Aorta (tissue), 5 donors: ENCODE results near the gene NQO2. TPM values are rescaled to one million over a fixed set of nuclear protein-coding genes. Genes with fewer than 3 reads are reported as not detected.

Source experiments
- ATAC-seq: fragments of 200-7000 bp; cut with Tn5 transposase; one replicate; pipeline ENCODE4 v1.9.1; 2022; ENCODE audit warnings: moderate library complexity; ENCODE audit not compliant: low FRiP score
- DNase-seq, 2 donors: peaks; one replicate each; pipeline ENCODE4 v3.0.0-alpha.2; 2020
- H3K27ac ChIP-seq, 2 donors: one replicate each; pipeline ENCODE4 v1.5.1; 2013; ENCODE audit warnings: low read length in 2 of 2, mild to moderate bottlenecking in 2 of 2, moderate library complexity in 2 of 2, control low read depth in 1 of 2, inconsistent platforms in 1 of 2, low read depth in 1 of 2
- H3K27me3 ChIP-seq, 2 donors: one replicate each; pipeline ENCODE4 v1.6.1; 2013; ENCODE audit warnings: control low read depth in 1 of 2, low read length in 1 of 2, mild to moderate bottlenecking in 1 of 2, moderate library complexity in 1 of 2; ENCODE audit not compliant: insufficient read depth in 2 of 2, control insufficient read depth in 1 of 2
- H3K36me3 ChIP-seq, 2 donors: one replicate each; pipeline ENCODE4 v1.6.1; 2013; ENCODE audit warnings: control low read depth in 1 of 2, low read length in 1 of 2, mild to moderate bottlenecking in 1 of 2; ENCODE audit not compliant: insufficient read depth in 2 of 2, control insufficient read depth in 1 of 2
- H3K4me1 ChIP-seq, 2 donors: one replicate each; pipeline ENCODE4 v1.6.1; 2013; ENCODE audit warnings: low read length in 2 of 2, control low read depth in 1 of 2, mild to moderate bottlenecking in 1 of 2, moderate library complexity in 1 of 2; ENCODE audit not compliant: insufficient read depth in 2 of 2, control insufficient read depth in 1 of 2
- H3K4me3 ChIP-seq, 2 donors: one replicate each; pipeline ENCODE4 v1.5.1; 2013; ENCODE audit warnings: low read length in 2 of 2, control low read depth in 1 of 2, mild to moderate bottlenecking in 1 of 2
- H3K9me3 ChIP-seq: one replicate; pipeline ENCODE4 v1.6.1; 2013; ENCODE audit warnings: mild to moderate bottlenecking, low read length; ENCODE audit not compliant: control insufficient read depth
- WGBS, 2 donors: extraction: QIAGEN DNeasy Blood & Tissue Kit; methylation state at CpG; one replicate each; pipeline ENCODE4 v1.1.7; 2013; 5-methylcytosine and 5-hydroxymethylcytosine counted together
- intact Hi-C, 2 donors: fragments of 100-400 bp; cut with DNase I; formaldehyde crosslinking; loops; one replicate each; pipeline versions ENCODE4 v1.14.2 to v1.15.0; 2022
- long read RNA-seq, 2 donors: library from polyadenylated mRNA; unstranded; transcript quantifications; one replicate each; pipeline ENCODE4 v2.0.0, GENCODE V29; 2020 to 2021
- polyA plus RNA-seq, 2 donors: library from polyadenylated mRNA; stranded (reverse); fragments of 200-250 nt; gene quantifications; one replicate each; pipeline ENCODE4 v1.2.3, GENCODE V29; 2013
- total RNA-seq, 2 donors: library from RNA; stranded (reverse); fragmentation: NEBNext Ultra II Directional; extraction: Animal tissue kit (Norgen Biotek cat#: 25700); gene quantifications; one replicate each; pipeline ENCODE4 v1.2.1, GENCODE V29; 2021
- donor health status: healthy with polysubstance abuse.
- donor health status: Bipolar disorder and iron deficiency.
- donor health status: DM: no; HTN: no; CAD: no.
- donor health status: DM: no; HTN: no; CAD: no.
- donor health status: DM: yes; HTN: yes; CAD: no.

NQO2 gene, protein sequence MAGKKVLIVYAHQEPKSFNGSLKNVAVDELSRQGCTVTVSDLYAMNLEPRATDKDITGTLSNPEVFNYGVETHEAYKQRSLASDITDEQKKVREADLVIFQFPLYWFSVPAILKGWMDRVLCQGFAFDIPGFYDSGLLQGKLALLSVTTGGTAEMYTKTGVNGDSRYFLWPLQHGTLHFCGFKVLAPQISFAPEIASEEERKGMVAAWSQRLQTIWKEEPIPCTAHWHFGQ
- total RNA-seq (10 to 100 TPM; 23.2 to 40.3 TPM), polyA plus RNA-seq (10 to 100 TPM; 58.6 to 58.9 TPM)
- long read RNA-seq, donor 1, full-length matches to known transcripts: 31 of 58 reads
- long read RNA-seq, donor 1, partial matches to known transcripts: 5 of 58 reads
- long read RNA-seq, donor 1, other reads (novel, unspliced or antisense): 22 of 58 reads
- long read RNA-seq, donor 2, full-length matches to known transcripts: 17 of 35 reads
- long read RNA-seq, donor 2, partial matches to known transcripts: 3 of 35 reads
- long read RNA-seq, donor 2, other reads (novel, unspliced or antisense): 15 of 35 reads

DNA sequence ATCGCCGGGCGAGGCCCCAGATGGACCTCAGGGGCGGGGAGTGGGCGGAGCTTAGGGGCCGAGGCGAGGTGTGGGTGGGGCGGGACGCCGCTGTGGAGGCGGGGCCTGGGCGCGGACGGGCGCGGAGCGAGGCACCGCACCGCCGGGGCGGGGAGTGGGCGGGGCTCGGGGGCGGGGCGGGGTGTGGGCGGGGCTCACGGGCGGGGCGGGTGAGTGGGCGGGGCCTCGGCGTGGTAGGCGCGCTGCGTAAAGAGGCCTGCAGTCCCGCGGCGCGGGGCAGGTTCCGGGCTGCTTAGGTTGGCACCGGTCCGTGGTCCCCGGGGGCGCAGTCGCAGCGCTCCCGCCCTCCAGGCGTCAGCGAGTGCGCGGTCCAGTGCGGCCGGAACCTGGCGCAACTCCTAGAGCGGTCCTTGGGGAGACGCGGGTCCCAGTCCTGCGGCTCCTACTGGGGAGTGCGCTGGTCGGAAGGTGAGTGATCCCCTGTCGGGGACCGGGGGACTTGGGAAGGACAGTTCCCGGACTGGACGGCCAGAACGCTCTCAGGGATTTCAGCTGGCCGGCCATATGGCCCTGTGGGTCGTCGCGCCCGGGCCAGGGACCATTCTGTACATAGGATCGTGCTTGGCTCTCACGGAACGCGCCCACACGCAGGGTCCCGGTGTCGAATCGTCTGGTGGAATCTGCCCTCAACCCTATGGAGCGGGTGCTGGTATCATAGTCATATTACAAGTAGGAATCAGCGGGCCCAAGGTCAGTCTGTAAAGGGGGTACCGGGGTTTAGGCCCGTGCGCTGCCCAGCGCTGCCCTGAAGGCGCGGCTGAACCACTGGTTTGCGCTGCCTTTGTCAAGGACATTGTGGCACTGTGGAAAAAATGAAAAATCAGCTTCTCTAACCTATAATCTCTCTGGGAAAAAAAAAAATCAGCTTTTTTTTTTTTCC is at the start of gene NQO2:
Gene NQO2, plus strand, starts transcription at position 277 of the 940 bp plus-strand sequence. CDS start 6,659 bp downstream, outside the sequence.
- WGBS, 2 donors: 4 to 5% methylated on average over 58 to 87 of the region's 87 CpGs

DNA sequence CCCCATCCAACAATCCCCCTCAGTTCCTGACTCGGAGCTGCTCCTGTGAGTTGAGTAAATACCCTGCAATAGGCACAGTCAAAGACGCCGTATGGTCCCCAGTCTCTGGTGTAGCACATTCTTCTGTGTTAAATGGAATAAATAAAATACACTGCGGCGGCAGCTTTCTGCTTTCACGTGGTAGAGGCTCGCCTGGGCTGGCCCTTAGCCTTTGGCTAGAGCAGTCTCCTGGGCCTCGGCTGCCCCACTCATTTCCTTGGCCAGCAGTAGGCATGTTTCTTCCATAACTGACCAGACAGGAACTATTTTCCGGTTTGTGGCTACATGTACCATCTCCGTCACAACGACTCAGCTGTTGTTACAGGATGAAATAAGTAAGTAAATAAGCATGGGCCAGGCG is 49.0 kb upstream of the NQO2 start:
- Histone ChIP-seq H3K4me1 (no peaks in the 10 kb centered on the region), H3K27me3 (no peaks in the 10 kb centered on the region), H3K4me3 (no peak overlapping the region), H3K36me3 (peaks cover 0 to 9% of the 10 kb centered on the region in 2 donors), H3K9me3 (no peaks in the 10 kb centered on the region), H3K27ac (no peak overlapping the region)
- DNase-seq (no peak), ATAC-seq (no peak)
- WGBS, 2 donors: 83 to 84% methylated on average over 12 of the region's 12 CpGs
- intact Hi-C loops: no loop called here

More for the DNA sequence above, at the start of gene NQO2:
- Histone ChIP-seq H3K4me3 (peak within 1 kb of the TSS; percentile 11 to 36), H3K9me3 (no peaks in the 10 kb centered on the region), H3K36me3 (peaks cover 0 to 2% of the 10 kb centered on the region in 2 donors), H3K27ac (peak within 1 kb of the TSS in 1 of 2 donors; percentile 60), H3K4me1 (peaks cover 0 to 3% of the 10 kb centered on the region in 2 donors), H3K27me3 (no peaks in the 10 kb centered on the region)
- intact Hi-C loops: loop anchor here (1.0 kb wide), 1 partner anchor 55 kb away; no protein-coding TSS in a partner anchor
- ATAC-seq (peak; percentile 96), DNase-seq (peak; percentile 95 to 98)

DNA sequence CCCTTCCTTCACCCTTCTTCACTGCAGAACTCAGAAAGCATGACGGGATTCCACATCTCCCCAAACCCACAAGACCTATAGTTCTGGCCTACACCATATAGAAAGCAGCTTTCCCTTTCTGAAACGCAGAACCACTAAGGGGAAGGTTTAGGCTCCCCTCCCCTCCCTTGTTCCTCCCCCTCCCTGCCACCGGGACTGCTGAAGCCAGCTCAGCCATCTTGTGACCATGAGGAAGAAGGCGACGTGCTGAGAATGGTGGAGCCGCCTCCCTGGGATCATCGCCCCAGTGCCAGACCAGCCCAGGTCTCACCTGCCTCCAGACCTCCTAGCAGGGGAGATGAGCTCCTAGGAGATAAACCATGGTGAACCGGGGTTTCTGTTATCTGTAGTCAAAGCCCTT is 48.0 kb upstream of the NQO2 start:
- H3K36me3 ChIP-seq: peaks cover 0 to 9% of the 10 kb centered on the region in 2 donors
- intact Hi-C loops: loop anchor here (2.0 kb wide), 1 partner anchor 37 kb away; no protein-coding TSS in a partner anchor
- ATAC-seq (no peak), DNase-seq (peak in 1 of 2 donors; percentile 85)
- H3K4me3 ChIP-seq: no peak overlapping the region
- no peaks in the 10 kb centered on the region for H3K27me3 ChIP-seq
- 88 to 91% methylated on average over 8 of the region's 8 CpGs for WGBS, 2 donors
- H3K27ac ChIP-seq: no peak overlapping the region
- no peaks in the 10 kb centered on the region for H3K4me1 ChIP-seq
- H3K9me3 ChIP-seq: no peaks in the 10 kb centered on the region

DNA sequence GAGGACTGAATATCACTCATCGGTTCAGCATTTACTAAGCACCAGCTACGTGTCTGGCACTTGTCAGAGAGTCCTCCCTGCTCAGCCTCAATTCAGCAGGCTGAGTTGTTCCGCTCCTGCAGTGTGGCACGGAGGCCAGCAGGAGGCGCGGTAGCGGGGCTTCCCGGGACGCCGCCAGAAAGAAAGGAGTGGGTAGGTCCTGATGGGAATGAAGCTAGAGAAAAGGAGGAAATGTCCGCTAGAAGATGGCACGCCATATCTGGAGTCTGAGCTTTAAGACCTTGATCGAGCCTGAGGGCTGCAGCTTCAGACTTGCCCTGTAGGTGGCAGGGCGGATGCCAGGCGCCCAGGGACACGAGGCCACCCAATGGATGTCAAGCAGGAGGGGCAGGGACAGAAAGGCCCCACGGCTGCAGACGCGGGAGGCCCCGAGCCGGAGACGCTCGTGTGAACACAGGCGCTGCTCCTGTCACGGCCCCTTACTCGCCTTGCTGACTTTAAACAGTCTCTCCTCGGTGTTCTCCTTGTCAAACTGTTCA is 47.1 kb upstream of the NQO2 start:
- 7% methylated on average over 27 of the region's 27 CpGs for WGBS, 2 donors
- no peaks in the 10 kb centered on the region for H3K27me3 ChIP-seq
- peak; percentile 89 for ATAC-seq
- H3K9me3 ChIP-seq: no peaks in the 10 kb centered on the region
- H3K36me3 ChIP-seq: peaks cover 0 to 6% of the 10 kb centered on the region in 2 donors
- H3K27ac ChIP-seq: peak overlapping the region in 1 of 2 donors; percentile 9
- no peaks in the 10 kb centered on the region for H3K4me1 ChIP-seq
- DNase-seq: peak; percentile 80 to 93
- H3K4me3 ChIP-seq: no peak overlapping the region
- intact Hi-C loops: loop anchor here (2.0 kb wide), 1 partner anchor 36 kb away; no protein-coding TSS in a partner anchor

DNA sequence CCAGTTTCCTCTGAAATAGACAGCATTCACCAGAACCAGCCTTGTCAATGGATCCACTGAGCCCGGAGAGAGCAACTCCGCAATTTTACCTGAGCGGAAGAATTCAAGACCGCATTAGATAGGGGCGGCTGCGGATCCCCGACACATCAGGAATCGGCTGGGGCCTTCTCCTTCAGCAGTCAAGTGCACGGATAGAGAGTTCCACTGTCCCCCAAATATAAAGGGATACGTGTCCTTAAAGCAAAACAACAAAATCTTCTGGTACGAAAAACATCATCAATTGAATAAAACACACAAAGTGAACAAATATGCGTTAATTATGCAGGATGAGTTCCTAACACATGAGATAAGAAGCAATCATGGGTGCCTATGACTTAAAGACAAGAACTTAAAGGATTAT is 46.6 kb upstream of the NQO2 start:
- H3K9me3 ChIP-seq: no peaks in the 10 kb centered on the region
- no peaks in the 10 kb centered on the region for H3K27me3 ChIP-seq
- peaks cover 0 to 2% of the 10 kb centered on the region in 2 donors for H3K36me3 ChIP-seq
- no peaks in the 10 kb centered on the region for H3K4me1 ChIP-seq
- no peak overlapping the region for H3K4me3 ChIP-seq
- WGBS, 2 donors: 83 to 88% methylated on average over 12 of the region's 12 CpGs
- no peak for DNase-seq
- ATAC-seq: no peak
- H3K27ac ChIP-seq: peak overlapping the region in 1 of 2 donors; percentile 9
- intact Hi-C loops: loop anchor here (2.0 kb wide), 1 partner anchor 36 kb away; no protein-coding TSS in a partner anchor

DNA sequence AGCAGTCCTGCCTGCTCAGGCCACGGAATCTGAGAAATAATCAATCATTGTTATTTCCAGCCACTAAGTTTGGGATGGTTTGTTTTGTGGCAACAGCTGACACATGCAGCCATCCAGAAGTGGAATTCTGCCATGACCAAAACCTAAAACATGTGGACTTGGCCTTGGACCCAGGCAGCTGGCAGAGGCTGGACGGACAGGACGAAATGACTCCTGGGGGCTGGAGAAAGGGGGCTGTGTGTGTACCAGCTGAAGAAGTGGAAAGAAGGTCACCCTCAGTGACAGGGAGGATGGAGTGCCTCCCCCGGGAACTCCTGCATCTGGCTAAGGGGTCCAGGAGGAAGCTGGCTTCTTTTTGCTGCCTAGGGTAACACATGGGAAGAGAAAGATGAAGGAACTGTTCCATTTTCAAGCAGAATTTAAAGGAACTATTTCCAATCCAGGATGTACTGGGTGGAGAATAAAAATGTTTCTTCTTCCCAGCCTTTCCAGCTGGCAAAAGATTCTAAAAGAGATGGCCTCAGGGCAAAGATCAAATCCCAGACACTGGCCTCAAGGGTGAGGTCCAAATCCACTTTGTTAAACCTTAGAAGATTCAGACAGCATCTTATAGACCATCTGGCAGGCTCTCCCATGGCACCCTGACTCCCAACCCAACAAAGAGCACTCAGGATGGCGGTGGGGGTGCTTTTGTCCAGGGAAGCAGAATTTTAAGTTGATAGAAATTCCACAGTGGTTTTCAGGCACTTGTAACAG is 42.6 kb upstream of the NQO2 start:
- H3K27ac ChIP-seq: no peak overlapping the region
- DNase-seq (no peak), ATAC-seq (no peak)
- no peaks in the 10 kb centered on the region for H3K9me3 ChIP-seq
- WGBS, 2 donors: 40 to 42% methylated on average over 5 of the region's 5 CpGs
- no peak overlapping the region for H3K4me3 ChIP-seq
- H3K36me3 ChIP-seq: peaks cover 0 to 2% of the 10 kb centered on the region in 2 donors
- H3K4me1 ChIP-seq: no peaks in the 10 kb centered on the region
- no peaks in the 10 kb centered on the region for H3K27me3 ChIP-seq
- intact Hi-C loops: no loop called here

DNA sequence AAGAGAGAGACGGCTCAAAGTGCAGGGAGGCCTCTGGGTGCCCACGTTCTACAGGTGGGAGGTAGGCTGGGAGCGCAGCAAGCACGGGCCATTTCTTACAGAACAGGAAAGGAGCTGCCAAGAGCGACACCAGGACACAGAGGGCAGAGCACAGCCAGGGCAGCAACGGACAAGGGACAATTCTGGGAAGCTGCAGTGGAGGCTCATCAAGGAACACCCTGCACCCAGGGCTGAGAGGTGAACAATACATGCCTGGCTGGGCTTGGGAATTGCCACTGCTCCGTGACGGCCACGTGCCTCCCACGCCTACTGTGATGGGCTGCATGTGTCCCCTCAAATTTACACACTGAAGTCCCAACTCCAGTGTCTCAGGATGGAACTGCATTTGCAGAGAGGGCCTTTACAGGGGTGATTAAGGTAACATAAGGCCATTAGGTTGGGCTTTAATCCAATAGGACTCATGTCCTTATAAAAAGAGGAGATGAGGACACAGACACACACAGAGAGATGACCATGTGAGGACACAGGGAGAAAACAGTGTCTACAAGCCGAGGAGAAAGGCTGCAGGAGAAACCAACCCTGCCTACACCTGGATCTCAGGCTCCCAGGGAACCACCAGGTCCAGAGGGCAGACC is 41.9 kb upstream of the NQO2 start:
- intact Hi-C loops: no loop called here
- H3K4me1 ChIP-seq: no peaks in the 10 kb centered on the region

More for the DNA sequence above, 41.9 kb upstream of the NQO2 start:
- 83 to 90% methylated on average over 11 of the region's 11 CpGs for WGBS, 2 donors
- DNase-seq: no peak
- no peaks in the 10 kb centered on the region for H3K9me3 ChIP-seq
- ATAC-seq: peak; percentile 5
- no peak overlapping the region for H3K4me3 ChIP-seq
- peaks cover 0 to 2% of the 10 kb centered on the region in 2 donors for H3K36me3 ChIP-seq
- H3K27ac ChIP-seq: no peak overlapping the region
- H3K27me3 ChIP-seq: no peaks in the 10 kb centered on the region
